GM12878 (cell line): ENCODE measurements around the gene CSMD2. TPM values are rescaled to one million over a fixed set of nuclear protein-coding genes. Genes with fewer than 3 reads are reported as not detected.

ENCODE experiments used
- ATAC-seq: fragments of 200-7000 bp; cut with Tn5 transposase; 3 replicates; pipeline ENCODE4 v1.9.1; 2020; ENCODE audit warnings: mild to moderate bottlenecking, moderate library complexity
- BruUV-seq: library from RNA; stranded (reverse); fragments of 400-500 nt; replicated peaks from 2 replicates; lab custom pipeline; 2021; lab: Mats Ljungman, UMichigan
- CTCF ChIA-PET: fragments of 300-600 bp; sonication (Branson Sonifier 250); formaldehyde crosslinking; extraction: SDS; loops from one replicate; lab custom pipeline; 2021; ENCODE audit warnings: inconsistent platforms; lab: Yijun Ruan, JAX
- POLR2A ChIA-PET: fragments of 350-600 bp; formaldehyde crosslinking; extraction: SDS; loops from one replicate; lab custom pipeline; 2021; ENCODE audit warnings: inconsistent platforms; lab: Charles Lee
- RAD21 ChIA-PET: fragments of 300-600 bp; sonication (Branson Sonifier 250); formaldehyde crosslinking; loops from one replicate; lab custom pipeline; 2023; ENCODE audit warnings: antibody characterized with exemption; ENCODE audit not compliant: unreplicated experiment; lab: Charles Lee
- SMC1A ChIA-PET: fragments of 300-600 bp; sonication (Branson Sonifier 250); formaldehyde crosslinking; loops from one replicate; lab custom pipeline; 2023; ENCODE audit not compliant: unreplicated experiment, uncharacterized antibody; lab: Charles Lee
- DNase-seq: peaks from one replicate; pipeline ENCODE4 v3.0.0-alpha.2; 2011; ENCODE audit warnings: low read depth, low spot score
- FAIRE-seq: peaks from 3 replicates; lab custom pipeline; 2011; peaks lifted over from hg19 to GRCh38; lab: Jason Lieb, UNC
- H2AFZ ChIP-seq: 2 replicates; pipeline ENCODE4 v1.6.0; 2011; ENCODE audit warnings: low read depth, low read length, control low read depth; ENCODE audit not compliant: control insufficient read depth
- H3K27ac ChIP-seq: 2 replicates; pipeline ENCODE4 v1.5.1; 2011; ENCODE audit warnings: control low read depth; ENCODE audit not compliant: control insufficient read depth, insufficient read depth
- H3K27me3 ChIP-seq, 2 experiments: replicated peaks in 1 of 2; 2 replicates each; pipeline versions ENCODE4 v1.6.0 to v1.6.1; 2011; ENCODE audit warnings: low read length in 1 of 2; ENCODE audit not compliant: control insufficient read depth in 2 of 2, insufficient read depth in 2 of 2
- H3K36me3 ChIP-seq, 2 experiments: 2 replicates each; pipeline ENCODE4 v1.5.1; 2011; ENCODE audit warnings: low read length in 1 of 2; ENCODE audit not compliant: control insufficient read depth in 2 of 2, insufficient read depth in 2 of 2
- H3K4me1 ChIP-seq: 2 replicates; pipeline ENCODE4 v1.6.1; 2011; ENCODE audit warnings: mild to moderate bottlenecking, low read length, moderate library complexity, mixed read lengths; ENCODE audit not compliant: control insufficient read depth, insufficient read depth
- H3K4me2 ChIP-seq: 2 replicates; pipeline ENCODE4 v1.6.0; 2011; ENCODE audit warnings: control low read depth; ENCODE audit not compliant: control insufficient read depth, insufficient read depth
- H3K4me3 ChIP-seq: fragments of 200-600 bp; sonication (generic); 2 replicates; pipeline ENCODE4 v1.5.1; 2016
- H3K79me2 ChIP-seq: 2 replicates; pipeline ENCODE4 v1.6.0; 2011; ENCODE audit warnings: low read length; ENCODE audit not compliant: control insufficient read depth, insufficient read depth
- H3K9ac ChIP-seq: 2 replicates; pipeline ENCODE4 v1.8.0; 2011; ENCODE audit warnings: low read length, control low read depth, mixed read lengths; ENCODE audit not compliant: control insufficient read depth, insufficient read depth
- H3K9me3 ChIP-seq: replicated peaks from 3 replicates; pipeline ENCODE4 v1.5.1; 2011; ENCODE audit warnings: mild to moderate bottlenecking, low read length; ENCODE audit not compliant: control insufficient read depth, insufficient read depth
- H4K20me1 ChIP-seq: 2 replicates; pipeline ENCODE4 v1.6.0; 2011; ENCODE audit not compliant: control insufficient read depth, insufficient read depth
- ASH2L ChIP-seq: fragments of 300-600, 200-600 bp; sonication (generic); IDR thresholded peaks from 2 replicates; pipeline ENCODE4 v1.6.1; 2017; ENCODE audit warnings: low read depth, mild to moderate bottlenecking, borderline replicate concordance
- ATF3 ChIP-seq: IDR thresholded peaks from 2 replicates; pipeline ENCODE4 v1.6.1; 2011; ENCODE audit warnings: low read depth, mild to moderate bottlenecking, low read length, moderate library complexity, borderline replicate concordance; ENCODE audit errors: extremely low read depth
- BACH1 ChIP-seq: fragments of 450-650 bp; IDR thresholded peaks from 2 replicates; pipeline ENCODE4 v1.6.1; 2017; ENCODE audit warnings: mild to moderate bottlenecking, borderline replicate concordance
- CBFB ChIP-seq: IDR thresholded peaks from 2 replicates; pipeline ENCODE4 v1.6.1; 2016; ENCODE audit warnings: antibody characterized with exemption, low read depth
- ESRRA ChIP-seq: IDR thresholded peaks from 2 replicates; pipeline ENCODE4 v1.6.1; 2012; ENCODE audit warnings: mild to moderate bottlenecking, low read length, improper control_type of control experiment
- EZH2 ChIP-seq: IDR thresholded peaks from 2 replicates; pipeline ENCODE4 v1.6.1; 2012; ENCODE audit warnings: low read depth, mild to moderate bottlenecking, control low read depth, inconsistent platforms, low read length, borderline replicate concordance; ENCODE audit not compliant: control insufficient read depth
- JUND ChIP-seq: IDR thresholded peaks from 2 replicates; pipeline ENCODE4 v1.6.1; 2012; ENCODE audit warnings: low read depth, mild to moderate bottlenecking, low read length, improper control_type of control experiment, moderate library complexity
- MXI1 ChIP-seq: fragments of 150-350 bp; IDR thresholded peaks from 2 replicates; pipeline ENCODE4 v1.6.1; 2011; ENCODE audit warnings: low read depth, mild to moderate bottlenecking, inconsistent platforms, low read length, improper control_type of control experiment
- SIX5 ChIP-seq: IDR thresholded peaks from 2 replicates; pipeline ENCODE4 v1.6.1; 2011; ENCODE audit warnings: mild to moderate bottlenecking, low read depth, low read length, moderate library complexity; ENCODE audit not compliant: severe bottlenecking
- SP1 ChIP-seq: IDR thresholded peaks from one replicate; pipeline ENCODE4 v1.6.1; 2011; ENCODE audit warnings: low read depth, low read length
- ZNF217 ChIP-seq: fragments of 450-650 bp; IDR thresholded peaks from 2 replicates; pipeline ENCODE4 v1.6.1; 2017; ENCODE audit warnings: antibody characterized with exemption, mild to moderate bottlenecking
- ZNF622 ChIP-seq: fragments of 450-650 bp; IDR thresholded peaks from 2 replicates; pipeline ENCODE4 v1.6.1; 2017; ENCODE audit warnings: mild to moderate bottlenecking, inconsistent platforms
- ZNF687 ChIP-seq: fragments of 450-650 bp; IDR thresholded peaks from 2 replicates; pipeline ENCODE4 v1.6.1; 2017; ENCODE audit warnings: mild to moderate bottlenecking, moderate library complexity
- whole genome bisulfite sequencing: methylation state at CpG from one replicate; pipeline ENCODE4 v1.1.6; 2016; ENCODE audit warnings: low lambda C conversion rate; ENCODE audit not compliant: insufficient replicate concordance, insufficient coverage; ENCODE audit errors: missing lambda C conversion rate; 5-methylcytosine and 5-hydroxymethylcytosine counted together
- in situ Hi-C: fragments of 300-500 bp; cut with MboI; formaldehyde crosslinking; loops from 9 replicates; pipeline ENCODE4 v1.14.3; 2018; ENCODE audit warnings: mixed read lengths
- intact Hi-C: fragments of 100-400 bp; cut with micrococcal nuclease; formaldehyde crosslinking; loops from one replicate; pipeline ENCODE4 v1.14.2; 2022; ENCODE audit not compliant: unreplicated experiment
- polyA plus RNA-seq, 11 experiments: library from polyadenylated mRNA; depleted of rRNA in 4 of 11; unstranded in 6 of 11; stranded (reverse) in 5 of 11; fragments of >200 nt; fragmentation: Nextera tagmentation in 4 of 11; fragmentation: Illumina TruSeq in 1 of 11; extraction: Ambion mirVana in 4 of 11; extraction: Trizol in 1 of 11; gene quantifications; 1 replicate in 1 of 11; 2 replicates in 10 of 11; pipeline versions ENCODE4 v1.2.1 to v1.2.3, GENCODE V29; 2011 to 2016; ENCODE audit warnings: inconsistent platforms in 2 of 11, missing spikeins in 2 of 11, low read depth in 1 of 11
- total RNA-seq, 4 experiments: library from RNA; depleted of rRNA in 3 of 4; stranded (reverse); fragments of >200 nt in 3 of 4; fragmentation: Illumina TruSeq in 1 of 4; extraction: Trizol in 1 of 4; gene quantifications; 2 replicates each; pipeline versions ENCODE4 v1.2.1 to v1.2.3, GENCODE V29; 2013 to 2021
- TF ChIP-seq, protein P1 (sequence below): fragments of 450-650 bp; IDR thresholded peaks from 2 replicates; pipeline ENCODE4 v1.6.1; 2016; ENCODE audit warnings: mild to moderate bottlenecking, moderate library complexity, borderline replicate concordance

Gene CSMD2
- total and polyA plus RNA-seq, 10 of the 15 experiments (the other 5 are each of a cell fraction or from before 2014, with no cell fraction given), result under 0.01 TPM; not detected in 9

DNA sequence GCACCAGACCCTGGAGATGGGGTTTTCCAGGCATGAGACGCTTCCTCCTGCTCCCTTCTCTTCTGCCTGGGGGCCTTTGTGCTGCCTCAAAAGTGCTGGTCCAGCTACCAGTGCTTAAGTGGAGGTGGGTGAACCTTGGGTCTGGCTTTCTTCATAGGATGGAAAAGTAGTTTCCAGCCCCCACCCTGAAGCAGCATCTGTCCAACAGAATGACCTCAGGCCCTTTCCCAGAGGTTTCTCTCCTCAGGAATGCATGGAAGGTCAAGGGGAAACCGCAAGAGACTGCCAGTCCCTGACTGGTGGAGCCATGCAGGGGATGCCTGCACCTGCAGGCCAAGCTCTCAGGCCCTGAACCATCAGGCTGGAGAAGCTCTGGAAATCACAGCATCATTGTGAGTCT, 237.3 kb downstream of the CSMD2 start (continued):
- TF ChIP-seq, protein P1, sequence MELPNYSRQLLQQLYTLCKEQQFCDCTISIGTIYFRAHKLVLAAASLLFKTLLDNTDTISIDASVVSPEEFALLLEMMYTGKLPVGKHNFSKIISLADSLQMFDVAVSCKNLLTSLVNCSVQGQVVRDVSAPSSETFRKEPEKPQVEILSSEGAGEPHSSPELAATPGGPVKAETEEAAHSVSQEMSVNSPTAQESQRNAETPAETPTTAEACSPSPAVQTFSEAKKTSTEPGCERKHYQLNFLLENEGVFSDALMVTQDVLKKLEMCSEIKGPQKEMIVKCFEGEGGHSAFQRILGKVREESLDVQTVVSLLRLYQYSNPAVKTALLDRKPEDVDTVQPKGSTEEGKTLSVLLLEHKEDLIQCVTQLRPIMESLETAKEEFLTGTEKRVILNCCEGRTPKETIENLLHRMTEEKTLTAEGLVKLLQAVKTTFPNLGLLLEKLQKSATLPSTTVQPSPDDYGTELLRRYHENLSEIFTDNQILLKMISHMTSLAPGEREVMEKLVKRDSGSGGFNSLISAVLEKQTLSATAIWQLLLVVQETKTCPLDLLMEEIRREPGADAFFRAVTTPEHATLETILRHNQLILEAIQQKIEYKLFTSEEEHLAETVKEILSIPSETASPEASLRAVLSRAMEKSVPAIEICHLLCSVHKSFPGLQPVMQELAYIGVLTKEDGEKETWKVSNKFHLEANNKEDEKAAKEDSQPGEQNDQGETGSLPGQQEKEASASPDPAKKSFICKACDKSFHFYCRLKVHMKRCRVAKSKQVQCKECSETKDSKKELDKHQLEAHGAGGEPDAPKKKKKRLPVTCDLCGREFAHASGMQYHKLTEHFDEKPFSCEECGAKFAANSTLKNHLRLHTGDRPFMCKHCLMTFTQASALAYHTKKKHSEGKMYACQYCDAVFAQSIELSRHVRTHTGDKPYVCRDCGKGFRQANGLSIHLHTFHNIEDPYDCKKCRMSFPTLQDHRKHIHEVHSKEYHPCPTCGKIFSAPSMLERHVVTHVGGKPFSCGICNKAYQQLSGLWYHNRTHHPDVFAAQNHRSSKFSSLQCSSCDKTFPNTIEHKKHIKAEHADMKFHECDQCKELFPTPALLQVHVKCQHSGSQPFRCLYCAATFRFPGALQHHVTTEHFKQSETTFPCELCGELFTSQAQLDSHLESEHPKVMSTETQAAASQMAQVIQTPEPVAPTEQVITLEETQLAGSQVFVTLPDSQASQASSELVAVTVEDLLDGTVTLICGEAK, result no peak
- TF ChIP-seq ZNF217, result no peak
- no peak for TF ChIP-seq BACH1
- no peak for TF ChIP-seq SIX5
- TF ChIP-seq MXI1, result no peak
- no peak for TF ChIP-seq ESRRA

DNA sequence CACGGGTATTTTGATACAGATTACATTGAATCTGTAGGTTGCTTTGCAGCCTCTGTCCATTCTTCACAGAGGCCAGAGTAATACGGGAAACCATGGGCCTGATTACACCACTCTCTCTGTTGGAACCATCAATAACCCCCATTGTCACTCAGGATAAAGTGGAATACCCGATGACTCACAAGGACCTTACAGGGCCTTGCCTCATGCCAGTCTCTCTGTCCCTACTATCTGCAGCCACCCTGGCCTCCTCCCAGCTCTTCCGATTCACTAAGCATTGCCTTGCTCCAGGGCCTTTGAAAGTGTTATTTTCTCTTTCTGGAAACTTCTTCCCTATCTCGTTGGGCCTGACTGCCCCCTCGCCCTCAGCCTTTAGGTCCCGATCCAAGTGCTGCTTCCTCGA, 239.4 kb downstream of the CSMD2 start:
- BruUV-seq, result no TSS peak
- H3K4me1 ChIP-seq, result no peaks in the 10 kb centered on the region
- intact Hi-C loops (no loop called here), in situ Hi-C loops (no loop called here)
- FAIRE-seq (no peak), DNase-seq (no peak), ATAC-seq (no peak)
- no peaks in the 10 kb centered on the region for H4K20me1 ChIP-seq
- no peak overlapping the region for H3K4me2 ChIP-seq
- WGBS, result 30% methylated on average over 8 of the region's 8 CpGs
- H3K9ac ChIP-seq, result no peak overlapping the region
- H3K9me3 ChIP-seq, result no peaks in the 10 kb centered on the region
- SMC1A ChIA-PET, result no interaction called here
- H3K27ac ChIP-seq, result no peak overlapping the region
- no peaks in the 10 kb centered on the region; a peak in 2 of 4 replicates for H3K27me3 ChIP-seq
- H3K4me3 ChIP-seq, result no peak overlapping the region
- POLR2A ChIA-PET, result no interaction called here
- CTCF ChIA-PET, result no interaction called here
- H2AFZ ChIP-seq, result no peak overlapping the region
- H3K36me3 ChIP-seq, result no peaks in the 10 kb centered on the region
- no peaks in the 10 kb centered on the region for H3K79me2 ChIP-seq
- RAD21 ChIA-PET, result no interaction called here
- TF ChIP-seq ASH2L (no peak), ZNF622 (no peak), ATF3 (no peak), JUND (no peak), SP1 (no peak), EZH2 (no peak), ZNF687 (no peak), CBFB (no peak)
